Measurements from ENCODE around the gene PAX6. TPM values are rescaled to one million over a fixed set of nuclear protein-coding genes. Genes with fewer than 3 reads are reported as not detected.

The PAX6 gene
- total and polyA plus RNA-seq, 9 of the 15 experiments (the other 6 are each of a cell fraction or from before 2014, with no cell fraction given): 1.5 to 10.9 (median 5.3) TPM

DNA sequence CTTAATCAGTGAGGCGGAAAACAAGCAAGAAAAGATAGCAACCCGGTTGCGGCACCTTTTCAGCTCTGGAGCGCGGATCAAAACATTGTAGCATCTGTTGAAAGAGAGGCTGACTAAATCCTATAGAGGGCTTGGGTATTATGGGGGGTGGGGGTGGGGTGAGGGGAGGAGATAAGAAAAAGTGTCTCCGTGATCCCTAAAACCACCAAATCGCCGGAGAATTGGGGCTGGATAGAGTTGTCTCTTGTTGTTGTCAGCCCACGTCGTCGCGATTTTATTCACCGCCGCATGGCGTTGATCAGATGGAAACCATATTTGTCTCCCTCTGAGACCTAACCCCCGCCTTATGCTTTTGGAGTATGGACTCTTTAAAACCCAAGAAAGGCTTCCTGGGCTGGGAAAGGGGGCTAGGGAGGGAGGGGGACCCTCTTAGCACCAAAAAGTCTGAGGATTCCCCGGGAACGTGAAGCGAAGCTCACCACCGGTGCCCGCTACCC, 13.0 kb downstream of the PAX6 start:
- intact Hi-C loops (cut with micrococcal nuclease): no loop called here
- TF ChIP-seq, protein P1, sequence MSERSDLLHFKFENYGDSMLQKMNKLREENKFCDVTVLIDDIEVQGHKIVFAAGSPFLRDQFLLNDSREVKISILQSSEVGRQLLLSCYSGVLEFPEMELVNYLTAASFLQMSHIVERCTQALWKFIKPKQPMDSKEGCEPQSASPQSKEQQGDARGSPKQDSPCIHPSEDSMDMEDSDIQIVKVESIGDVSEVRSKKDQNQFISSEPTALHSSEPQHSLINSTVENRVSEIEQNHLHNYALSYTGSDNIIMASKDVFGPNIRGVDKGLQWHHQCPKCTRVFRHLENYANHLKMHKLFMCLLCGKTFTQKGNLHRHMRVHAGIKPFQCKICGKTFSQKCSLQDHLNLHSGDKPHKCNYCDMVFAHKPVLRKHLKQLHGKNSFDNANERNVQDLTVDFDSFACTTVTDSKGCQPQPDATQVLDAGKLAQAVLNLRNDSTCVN (CRISPR knock-in tag; IDR thresholded peaks at IDR 0.05): no peak
- TF ChIP-seq MAFG (tag; conservative IDR thresholded peaks at IDR 0.05) (no peak), ZNF586 (CRISPR knock-in tag; conservative IDR thresholded peaks at IDR 0.05) (no peak), NFIC (IDR thresholded peaks at IDR 0.05) (no peak), TRIM25 (IDR thresholded peaks at IDR 0.05; ENCODE audit: borderline replicate concordance) (no peak), JUN (IDR thresholded peaks at IDR 0.05; ENCODE audit: borderline replicate concordance, low read depth, low read length) (no peak), JUN (CRISPR knock-in tag; IDR thresholded peaks at IDR 0.05; ENCODE audit: borderline replicate concordance) (no peak), RHOXF2B (CRISPR knock-in tag; conservative IDR thresholded peaks at IDR 0.05) (no peak), PTTG1 (tag; IDR thresholded peaks at IDR 0.05; ENCODE audit: low read depth) (no peak), CAMTA2 (CRISPR knock-in tag; conservative IDR thresholded peaks at IDR 0.05) (no peak), RAD51 (IDR thresholded peaks at IDR 0.05; ENCODE audit: borderline replicate concordance, low read depth) (no peak), HDGF (IDR thresholded peaks at IDR 0.05) (no peak), ATF1 (CRISPR knock-in tag; IDR thresholded peaks at IDR 0.05) (no peak), ATF1 (tag; IDR thresholded peaks at IDR 0.05) (no peak), RAD21 (CRISPR knock-in tag; conservative IDR thresholded peaks at IDR 0.05 in 1 of 2, IDR thresholded peaks at IDR 0.05 in 1 of 2) (no peak), FUS (optimal IDR thresholded peaks at IDR 0.05; ENCODE audit: low read depth, low read length) (no peak)
- ChIA-PET CTCF (ENCODE audit: low intra/inter-chr PET ratio) (no interaction called here), POLR2A (no interaction called here)
- FAIRE-seq (no peak), ATAC-seq (no peak), DNase-seq (ENCODE audit: extremely low read depth in 1 of 4, low spot score in 3 of 4) (no peak)
- Histone ChIP-seq H2AFZ (ENCODE audit: low read depth, low read length) (no peak overlapping the region), H3K9ac (ENCODE audit: insufficient read depth in 1 of 2, low read depth in 2 of 2, low read length in 2 of 2) (no peak overlapping the region), H3K9me1 (ENCODE audit: control insufficient read depth, insufficient read depth, low read length) (no peaks in the 10 kb centered on the region), H3K79me2 (ENCODE audit: control insufficient read depth, insufficient read depth, low read length) (no peaks in the 10 kb centered on the region), H3K36me3 (ENCODE audit: control insufficient read depth, insufficient read depth, low read length) (no peaks in the 10 kb centered on the region), H3K27ac (ENCODE audit: extremely low read depth, low read depth, low read length) (no peak overlapping the region), H3K9me3 (replicated peaks; ENCODE audit: control insufficient read depth, insufficient read depth, low read depth, low read length) (no peaks in the 10 kb centered on the region), H3K4me3 (no peak overlapping the region), H3K4me2 (ENCODE audit: insufficient read depth, low read length) (no peak overlapping the region), H4K20me1 (replicated peaks; ENCODE audit: control insufficient read depth, insufficient read depth, low read length) (no peaks in the 10 kb centered on the region), H3K27me3 (ENCODE audit: control insufficient read depth in 2 of 2, insufficient read depth in 2 of 2, low read length in 2 of 2) (peaks cover 5 to 26% of the 10 kb centered on the region in 2 experiments; a peak in 4 of 5 replicates), H3K4me1 (replicated peaks in 1 of 2; ENCODE audit: control insufficient read depth in 2 of 2, insufficient read depth in 2 of 2, low read length in 2 of 2) (no peaks in the 10 kb centered on the region; a peak in 2 of 5 replicates)
- in situ Hi-C loops (cut with MboI): no loop called here
- WGBS (ENCODE audit: insufficient coverage, low coverage, missing lambda C conversion rate): 58% methylated on average over 11 of the region's 21 CpGs
- no TSS peak for BruUV-seq (replicated peaks)

Data from K562 (cell line).